ENCODE data around the gene DOP1B. TPM values are rescaled to one million over a fixed set of nuclear protein-coding genes. Genes with fewer than 3 reads are reported as not detected.

The DOP1B gene
- total RNA-seq, 1 experiment from 2014 or later = 8.7 TPM

DNA sequence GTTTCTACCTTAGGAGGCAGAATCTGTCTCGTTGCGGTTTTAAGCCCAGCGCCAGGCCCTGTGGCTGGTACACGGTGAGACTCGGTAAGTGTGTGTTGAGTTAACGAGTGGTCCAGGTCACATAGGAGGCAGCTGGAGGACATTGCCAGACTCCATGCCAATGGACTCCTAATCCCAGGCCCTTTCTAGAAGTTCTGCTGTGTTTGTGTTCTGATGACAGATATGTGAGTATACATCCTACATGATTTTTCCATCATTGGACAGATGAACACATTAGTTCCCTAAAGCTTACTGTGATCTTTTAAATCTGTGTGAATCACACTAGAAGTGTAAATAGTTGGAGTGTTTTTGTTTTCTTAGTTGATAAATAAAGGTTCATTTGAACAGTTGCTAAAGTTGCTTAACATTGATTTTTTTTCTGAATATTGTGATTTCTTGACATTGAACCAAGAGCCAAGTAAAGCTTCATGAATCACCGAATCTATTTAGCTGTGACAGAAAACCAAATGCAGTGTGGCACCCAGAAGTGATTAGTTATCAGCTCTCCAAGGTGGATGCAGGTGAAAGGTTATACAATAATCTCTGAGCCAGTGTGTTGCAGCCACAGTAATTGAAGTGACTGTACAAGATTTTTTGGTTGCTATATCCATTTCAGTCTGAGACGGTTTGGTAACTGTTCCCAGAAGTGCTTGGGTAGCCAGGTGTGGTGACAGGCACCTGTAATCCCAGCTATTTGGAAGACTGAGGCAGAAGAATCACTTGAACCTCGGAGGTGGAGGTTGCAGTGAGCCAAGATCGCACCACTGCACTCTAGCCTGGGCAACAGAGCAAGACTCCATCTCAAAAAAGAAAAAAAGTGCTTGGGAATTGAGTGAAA lies 46.3 kb downstream of the DOP1B start:
- no peaks in the 10 kb centered on the region for H3K23me2 ChIP-seq (ENCODE audit: insufficient read length, low read depth, low read length, poor library complexity, severe bottlenecking)
- H4K8ac ChIP-seq (replicated peaks; ENCODE audit: insufficient read length, low read depth, low read length) = no peak overlapping the region
- no peaks in the 10 kb centered on the region for H3K79me2 ChIP-seq (ENCODE audit: insufficient read depth, low read length)
- no peak overlapping the region for H3K4me2 ChIP-seq (ENCODE audit: insufficient read depth, insufficient read length, low read length)
- Mint-ChIP-seq H3K27me3 (ENCODE audit: low read depth) (no peaks in the 10 kb centered on the region), H3K27ac (0 out of 7 replicates have a peak overlapping the region, but pooled peaks of 1 of the 3 experiments have one; percentile 21), H3K36me3 (ENCODE audit: insufficient read depth in 1 of 3, low read depth in 3 of 3) (peaks cover 0 to 10% (median 0%) of the 10 kb centered on the region in 3 experiments; a peak in 1 of 7 replicates), H3K9me3 (no peaks in the 10 kb centered on the region), H3K4me3 (no peak overlapping the region), H3K4me1 (peaks cover 0 to 6% of the 10 kb centered on the region in 2 experiments; a peak in 2 of 4 replicates)
- H3K79me1 ChIP-seq (ENCODE audit: insufficient read depth, low read depth, low read length, poor library complexity, severe bottlenecking) = no peaks in the 10 kb centered on the region
- no peak overlapping the region for H2BK20ac ChIP-seq (ENCODE audit: low read depth, low read length, poor library complexity, severe bottlenecking)
- no peaks in the 10 kb centered on the region for H3K9me3 ChIP-seq (ENCODE audit: control insufficient read depth, low read depth, low read length)
- H2BK120ac ChIP-seq (ENCODE audit: low read depth, low read length, poor library complexity, severe bottlenecking) = no peak overlapping the region
- TF ChIP-seq CTCF (conservative IDR thresholded peaks at IDR 0.05) = no peak
- H3K4me1 ChIP-seq (ENCODE audit: insufficient read depth, low read length) = no peaks in the 10 kb centered on the region
- no peak overlapping the region for H2AK5ac ChIP-seq (ENCODE audit: insufficient read length, low read length)
- H2BK5ac ChIP-seq (ENCODE audit: insufficient read length, low read length) = no peak overlapping the region
- H4K91ac ChIP-seq (ENCODE audit: insufficient read length, low read depth, low read length) = no peak overlapping the region
- H3K9ac ChIP-seq (ENCODE audit: extremely low read depth, insufficient read length, low read length) = no peak overlapping the region
- no peak for DNase-seq
- no CpG with 5 or more reads among the region's 10 CpGs for whole genome bisulfite sequencing (ENCODE audit: extremely low coverage, insufficient read length, low lambda C conversion rate)
- no peak overlapping the region for H2BK15ac ChIP-seq (ENCODE audit: low read depth, low read length)
- no peak overlapping the region for H4K5ac ChIP-seq (ENCODE audit: insufficient read length, low read depth, low read length)
- H3K27ac ChIP-seq (ENCODE audit: insufficient read length, low read depth, low read length) = no peak overlapping the region
- H4K20me1 ChIP-seq (ENCODE audit: control insufficient read depth, insufficient read depth, insufficient read length) = no peaks in the 10 kb centered on the region
- H3K18ac ChIP-seq (ENCODE audit: insufficient read length, low read depth, low read length) = no peak overlapping the region
- H3K14ac ChIP-seq (ENCODE audit: insufficient read depth, low read length) = no peak overlapping the region
- H3T11ph ChIP-seq (ENCODE audit: low read length) = no peak overlapping the region
- H2AFZ ChIP-seq (ENCODE audit: low read length) = no peak overlapping the region
- H3K27me3 ChIP-seq (ENCODE audit: insufficient read depth, low read length) = no peaks in the 10 kb centered on the region
- no peak overlapping the region for H3K4ac ChIP-seq (ENCODE audit: low read depth, low read length)
- no peak overlapping the region for H3K56ac ChIP-seq (ENCODE audit: insufficient read length, low read depth, low read length)
- H3K23ac ChIP-seq (ENCODE audit: insufficient read length, low read depth, low read length) = no peak overlapping the region
- no peak overlapping the region for H2BK12ac ChIP-seq (ENCODE audit: insufficient read length, low read depth, low read length)
